ENCODE measurements around the gene HAGHL.

- TF ChIP-seq RARB (CRISPR knock-in tag; IDR thresholded peaks at IDR 0.05) = no peak
- no peak for TF ChIP-seq CSRNP3 (CRISPR knock-in tag; IDR thresholded peaks at IDR 0.05)
- no peak for TF ChIP-seq CSDC2 (CRISPR knock-in tag; IDR thresholded peaks at IDR 0.05)
- TF ChIP-seq SNAI2 (CRISPR knock-in tag; IDR thresholded peaks at IDR 0.05) = no peak
- no peak for TF ChIP-seq ZC3H10 (CRISPR knock-in tag; IDR thresholded peaks at IDR 0.05)
Measured at GRCh38 chr16:729768-730665, 3.1 kb downstream of the HAGHL start.

Data from SK-N-SH treated with all-trans-retinoic acid at 6 μM for 48 hours (cell line).